ENCODE measurements around the gene LSM10. TPM values are rescaled to one million over a fixed set of nuclear protein-coding genes. Genes with fewer than 3 reads are reported as not detected.
A peak's percentile ranks its signal among the peaks of the same experiment; 100 is the strongest.

Gene LSM10
- total RNA-seq, 6 experiments from 2014 or later, result 44.6 to 58.7 (median 49.6) TPM

DNA sequence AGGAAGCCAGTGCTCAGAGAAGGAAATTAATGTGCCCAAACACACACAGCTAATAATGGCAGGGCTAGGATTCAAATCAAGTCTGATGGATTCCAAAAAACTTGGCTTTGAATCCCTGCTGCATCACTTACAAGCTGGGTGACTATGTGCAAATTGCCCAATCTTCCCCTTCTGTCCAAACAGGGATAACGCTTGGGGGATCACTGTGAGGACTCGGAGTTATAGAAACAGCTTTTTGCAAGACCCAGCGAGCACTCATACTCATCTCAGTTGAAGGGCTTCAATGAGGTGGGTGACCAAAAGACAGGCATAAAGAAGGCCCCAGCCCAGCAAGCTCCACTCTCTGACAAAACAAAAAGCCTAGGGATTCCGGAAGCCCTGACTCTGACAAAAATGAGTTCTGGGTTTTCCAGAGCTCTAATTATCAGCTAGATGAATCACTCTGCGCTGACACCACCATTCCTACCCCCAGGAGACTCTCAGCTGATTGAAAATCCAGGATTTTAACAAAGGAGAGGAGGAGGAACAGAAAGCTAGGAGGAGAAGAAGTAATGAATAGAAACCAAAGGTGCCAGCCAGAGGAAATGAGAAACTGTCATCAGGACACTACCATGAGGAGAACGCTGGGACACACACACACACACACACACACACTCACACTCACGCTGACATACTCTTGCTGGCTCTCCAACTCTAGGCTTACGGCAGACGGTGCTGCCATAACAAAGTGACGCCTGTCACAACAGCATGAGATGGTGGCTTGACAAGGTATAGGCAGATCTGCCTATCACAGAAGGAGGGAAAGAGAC, 10.4 kb downstream of the LSM10 start:
- H3K4me1 Mint-ChIP-seq (ENCODE audit: low read depth), result peaks cover 51% of the 10 kb centered on the region

DNA sequence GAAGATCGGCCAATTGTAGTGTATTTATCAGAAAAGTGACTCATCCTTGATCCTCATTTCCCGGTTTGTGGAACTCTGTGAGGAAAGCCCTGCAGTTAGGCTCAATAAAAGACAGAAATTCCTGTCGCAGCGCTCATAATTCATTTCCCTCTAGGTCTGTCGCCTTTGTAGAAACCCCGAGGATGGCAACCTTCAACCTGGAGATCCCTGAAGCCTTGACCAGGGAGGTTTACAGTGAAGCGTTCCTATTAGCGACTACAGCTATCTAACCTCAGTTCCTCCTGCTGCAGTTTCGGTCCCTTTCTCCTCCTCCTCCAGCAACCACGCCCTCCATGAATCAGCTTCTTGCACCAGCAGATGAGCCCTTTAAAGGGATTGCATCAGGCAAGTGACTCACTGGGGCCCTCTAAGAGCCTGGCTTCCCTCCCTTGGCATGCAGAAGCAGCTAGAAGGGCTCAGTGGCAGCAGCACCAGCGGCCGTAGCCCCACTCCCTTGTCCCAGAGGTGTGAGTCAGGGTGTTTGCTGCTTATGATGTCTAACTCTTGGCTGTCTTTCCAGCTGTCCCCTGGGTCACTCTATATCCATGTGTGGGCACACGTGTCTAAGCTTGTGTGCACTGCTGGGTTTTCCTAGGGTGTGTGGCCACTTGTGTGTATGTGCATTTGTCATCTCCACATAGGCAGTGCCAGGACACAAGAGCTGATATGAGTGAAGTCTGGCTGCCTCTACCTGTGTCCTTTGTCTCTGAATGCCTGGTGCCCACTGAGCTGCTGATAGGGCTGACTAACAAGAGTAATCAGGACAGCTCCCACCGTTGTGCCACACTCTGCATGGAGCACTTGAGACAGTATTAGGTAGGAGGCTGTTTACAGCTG, 11.2 kb downstream of the LSM10 start:
- Mint-ChIP-seq H3K9me3 (no peaks in the 10 kb centered on the region), H3K4me3 (peak overlapping the region; percentile 93), H3K4me1 (ENCODE audit: low read depth) (peaks cover 57% of the 10 kb centered on the region), H3K36me3 (ENCODE audit: low read depth) (peaks cover 19% of the 10 kb centered on the region), H3K27ac (peak overlapping the region; percentile 100), H3K27me3 (ENCODE audit: insufficient read depth) (peaks cover 7% of the 10 kb centered on the region)
- DNase-seq, result peak; percentile 100
- TF ChIP-seq, protein P1, sequence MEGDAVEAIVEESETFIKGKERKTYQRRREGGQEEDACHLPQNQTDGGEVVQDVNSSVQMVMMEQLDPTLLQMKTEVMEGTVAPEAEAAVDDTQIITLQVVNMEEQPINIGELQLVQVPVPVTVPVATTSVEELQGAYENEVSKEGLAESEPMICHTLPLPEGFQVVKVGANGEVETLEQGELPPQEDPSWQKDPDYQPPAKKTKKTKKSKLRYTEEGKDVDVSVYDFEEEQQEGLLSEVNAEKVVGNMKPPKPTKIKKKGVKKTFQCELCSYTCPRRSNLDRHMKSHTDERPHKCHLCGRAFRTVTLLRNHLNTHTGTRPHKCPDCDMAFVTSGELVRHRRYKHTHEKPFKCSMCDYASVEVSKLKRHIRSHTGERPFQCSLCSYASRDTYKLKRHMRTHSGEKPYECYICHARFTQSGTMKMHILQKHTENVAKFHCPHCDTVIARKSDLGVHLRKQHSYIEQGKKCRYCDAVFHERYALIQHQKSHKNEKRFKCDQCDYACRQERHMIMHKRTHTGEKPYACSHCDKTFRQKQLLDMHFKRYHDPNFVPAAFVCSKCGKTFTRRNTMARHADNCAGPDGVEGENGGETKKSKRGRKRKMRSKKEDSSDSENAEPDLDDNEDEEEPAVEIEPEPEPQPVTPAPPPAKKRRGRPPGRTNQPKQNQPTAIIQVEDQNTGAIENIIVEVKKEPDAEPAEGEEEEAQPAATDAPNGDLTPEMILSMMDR (IDR thresholded peaks at IDR 0.05), result no peak

More for the DNA sequence above, 10.4 kb downstream of the LSM10 start:
- Mint-ChIP-seq H3K36me3 (ENCODE audit: low read depth) (peaks cover 22% of the 10 kb centered on the region), H3K9me3 (no peaks in the 10 kb centered on the region), H3K27ac (peak overlapping the region; percentile 100), H3K27me3 (ENCODE audit: insufficient read depth) (peaks cover 7% of the 10 kb centered on the region), H3K4me3 (peak overlapping the region; percentile 93)
- TF ChIP-seq, protein P1 (IDR thresholded peaks at IDR 0.05), result no peak
- peak; percentile 75 for DNase-seq

DNA sequence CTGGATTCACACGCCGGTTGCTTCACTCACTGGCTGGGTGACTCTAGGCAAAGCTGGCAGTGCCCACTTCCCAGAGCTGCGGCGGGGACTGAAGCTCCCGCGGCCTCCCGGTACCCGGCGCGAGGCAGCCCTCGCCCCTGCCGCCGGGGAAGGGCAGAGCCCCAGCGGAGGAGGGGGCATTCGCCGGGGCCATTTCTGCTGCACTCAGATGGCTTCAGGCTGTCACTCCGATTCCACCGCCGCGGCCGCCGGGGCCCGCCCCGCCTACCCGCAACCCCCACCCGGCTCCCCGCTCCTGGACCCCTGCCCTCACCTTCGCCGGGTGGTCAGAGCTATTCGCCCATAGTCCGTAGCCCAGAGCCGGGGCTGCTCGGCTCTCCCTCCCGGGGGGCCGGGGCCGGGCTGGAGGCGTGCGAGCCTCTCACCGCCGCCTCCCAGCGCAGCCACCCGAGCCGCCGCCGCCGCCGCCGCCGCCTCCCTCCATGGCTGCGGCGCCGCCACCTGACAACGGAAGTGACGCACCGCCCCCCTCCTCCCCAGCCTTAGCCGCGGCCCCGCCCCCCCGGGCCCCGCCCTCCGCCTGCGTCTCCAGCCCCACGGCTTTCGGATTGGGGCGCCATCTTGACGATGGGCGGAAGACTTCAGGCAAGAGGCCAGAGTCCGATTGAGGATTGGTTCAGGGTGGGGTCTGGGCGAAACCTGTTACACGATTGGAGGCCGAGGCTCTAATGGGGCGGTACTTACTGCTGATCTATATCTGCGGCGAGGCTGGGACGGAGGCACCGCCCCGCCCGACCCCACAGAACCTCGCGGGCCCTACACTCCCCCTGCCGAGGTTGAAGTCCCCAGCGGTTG, 12.1 kb downstream of the LSM10 start, which contains the start of gene STK40:
STK40 (minus strand) TSS at position 515 of the 855 bp plus-strand sequence. CDS start 24,592 bp downstream, outside the sequence.
- peak; percentile 99 for DNase-seq
- Mint-ChIP-seq H3K27me3 (ENCODE audit: insufficient read depth) (peaks cover 7% of the 10 kb centered on the region), H3K36me3 (ENCODE audit: low read depth) (peaks cover 14% of the 10 kb centered on the region; the same call in 1 of the 2 replicates), H3K4me3 (peak within 1 kb of the TSS; percentile 93), H3K27ac (peak within 1 kb of the TSS; percentile 100), H3K9me3 (no peaks in the 10 kb centered on the region), H3K4me1 (ENCODE audit: low read depth) (peaks cover 64% of the 10 kb centered on the region)
- TF ChIP-seq, protein P1 (IDR thresholded peaks at IDR 0.05), result no peak

DNA sequence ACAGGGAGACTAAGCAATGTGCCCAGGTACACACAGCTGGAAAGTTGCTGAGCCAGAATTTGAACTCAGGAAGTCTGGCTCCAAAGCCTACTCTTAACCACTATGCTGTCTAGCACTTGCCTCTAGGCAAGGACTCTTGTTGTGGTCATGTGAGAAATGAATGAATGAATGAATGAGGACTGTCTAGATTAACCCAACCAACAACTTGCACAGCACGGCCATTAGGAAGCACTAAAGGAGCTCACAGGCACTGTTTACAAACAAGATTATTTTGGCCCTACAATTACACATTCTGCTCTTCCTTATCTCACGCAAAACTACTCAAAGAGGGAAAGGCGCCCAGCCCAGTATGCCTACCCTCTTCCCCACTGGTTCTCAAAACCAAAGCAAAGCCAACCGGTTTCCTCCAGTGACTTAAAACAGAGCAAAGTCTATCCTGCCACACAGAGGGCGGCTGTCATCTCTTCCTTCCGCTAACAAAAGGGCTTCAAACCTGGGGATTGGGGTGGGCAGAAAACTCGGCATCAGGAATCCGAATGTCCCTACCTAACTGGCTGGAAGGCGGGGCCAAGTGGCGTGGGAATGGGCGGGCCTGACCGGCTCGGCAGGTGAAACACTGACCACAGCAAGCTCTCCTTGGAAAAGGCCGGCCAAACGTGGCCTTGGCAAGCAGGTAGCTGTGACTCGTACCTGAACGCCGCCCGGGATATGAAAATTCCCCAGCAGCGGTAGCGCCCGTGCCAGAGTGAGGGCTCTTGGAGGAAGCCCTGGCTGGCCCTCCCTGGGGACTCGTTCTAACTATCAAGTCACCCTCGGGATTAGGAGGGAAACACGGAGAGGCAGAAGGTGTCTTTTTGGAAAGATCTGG, 12.9 kb downstream of the LSM10 start:
- Mint-ChIP-seq H3K27ac (peak overlapping the region; percentile 84), H3K36me3 (ENCODE audit: low read depth) (peaks cover 14% of the 10 kb centered on the region; the same call in 1 of the 2 replicates), H3K9me3 (no peaks in the 10 kb centered on the region), H3K4me1 (ENCODE audit: low read depth) (peaks cover 68% of the 10 kb centered on the region), H3K27me3 (ENCODE audit: insufficient read depth) (peaks cover 7% of the 10 kb centered on the region), H3K4me3 (peak overlapping the region; percentile 93)
- TF ChIP-seq, protein P1 (IDR thresholded peaks at IDR 0.05), result no peak
- DNase-seq, result peak; percentile 45
